Omental fat pad (tissue), 4 donors: ENCODE data around the gene JPH3. TPM values are rescaled to one million over a fixed set of nuclear protein-coding genes. Genes with fewer than 3 reads are reported as not detected.
"Not testable (repeated sequence)": the region's sequence is repeated elsewhere in the genome, so short reads cannot be mapped to it uniquely, and the experiment has no call there.

Experiments used
- ATAC-seq: fragments of 150-250 bp; one replicate; pipeline ENCODE4 v1.9.1; 2016; ENCODE audit warnings: mild to moderate bottlenecking, moderate library complexity; ENCODE audit not compliant: low FRiP score
- DNase-seq: peaks from one replicate; pipeline ENCODE4 v3.0.0-alpha.2; 2019; ENCODE audit warnings: low spot score
- total RNA-seq, 4 donors: library from RNA; depleted of rRNA; stranded (reverse); fragments of >200 nt; gene quantifications; one replicate each; pipeline ENCODE4 v1.1.0, GENCODE V29; 2016
- TF ChIP-seq, protein P1 (sequence below), 3 donors: fragments of 450-650 bp; IDR thresholded peaks; one replicate each; pipeline ENCODE4 v1.5.1; 2016 to 2017; ENCODE audit warnings: antibody characterized with exemption in 3 of 3, mild to moderate bottlenecking in 3 of 3, moderate library complexity in 2 of 3

Gene JPH3
- total RNA-seq, 4 donors from 2014 or later = 0.32 TPM; not detected in 3

DNA sequence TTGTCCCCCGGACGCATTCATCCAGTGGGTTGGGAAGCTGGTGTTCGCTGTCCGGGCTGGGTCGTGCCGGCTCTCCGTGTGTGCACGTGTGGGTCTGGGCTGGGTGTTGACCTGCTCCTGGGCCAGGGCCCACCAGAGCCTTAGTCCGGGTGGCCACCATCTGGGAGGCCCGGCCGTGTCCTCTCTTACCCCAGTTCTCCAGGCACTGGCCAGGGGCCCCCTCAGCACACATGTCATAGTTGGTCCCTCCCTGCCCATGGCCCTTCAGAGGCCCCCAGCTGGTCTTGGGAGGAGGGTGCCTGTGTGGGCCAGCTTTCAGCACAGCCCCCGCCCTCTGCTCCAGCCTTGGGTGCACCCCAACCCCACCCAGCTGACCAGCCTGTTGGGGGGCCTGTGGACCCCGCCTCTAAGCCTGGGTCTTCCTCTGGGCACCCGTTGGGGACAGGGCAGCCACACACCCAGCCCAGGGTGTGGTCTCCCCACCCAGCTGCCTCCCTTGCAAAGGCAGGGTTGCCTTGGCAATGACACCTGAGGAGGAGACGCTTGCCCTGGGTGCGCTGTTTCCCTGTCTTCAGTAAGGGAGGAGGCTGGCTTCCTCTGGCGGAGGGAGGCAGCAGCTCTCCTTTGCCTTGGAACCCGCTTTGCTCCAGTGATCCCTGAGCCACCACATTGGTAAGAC, 77.4 kb downstream of the JPH3 start:
- DNase-seq (no peak), ATAC-seq (no peak)
- TF ChIP-seq, protein P1, sequence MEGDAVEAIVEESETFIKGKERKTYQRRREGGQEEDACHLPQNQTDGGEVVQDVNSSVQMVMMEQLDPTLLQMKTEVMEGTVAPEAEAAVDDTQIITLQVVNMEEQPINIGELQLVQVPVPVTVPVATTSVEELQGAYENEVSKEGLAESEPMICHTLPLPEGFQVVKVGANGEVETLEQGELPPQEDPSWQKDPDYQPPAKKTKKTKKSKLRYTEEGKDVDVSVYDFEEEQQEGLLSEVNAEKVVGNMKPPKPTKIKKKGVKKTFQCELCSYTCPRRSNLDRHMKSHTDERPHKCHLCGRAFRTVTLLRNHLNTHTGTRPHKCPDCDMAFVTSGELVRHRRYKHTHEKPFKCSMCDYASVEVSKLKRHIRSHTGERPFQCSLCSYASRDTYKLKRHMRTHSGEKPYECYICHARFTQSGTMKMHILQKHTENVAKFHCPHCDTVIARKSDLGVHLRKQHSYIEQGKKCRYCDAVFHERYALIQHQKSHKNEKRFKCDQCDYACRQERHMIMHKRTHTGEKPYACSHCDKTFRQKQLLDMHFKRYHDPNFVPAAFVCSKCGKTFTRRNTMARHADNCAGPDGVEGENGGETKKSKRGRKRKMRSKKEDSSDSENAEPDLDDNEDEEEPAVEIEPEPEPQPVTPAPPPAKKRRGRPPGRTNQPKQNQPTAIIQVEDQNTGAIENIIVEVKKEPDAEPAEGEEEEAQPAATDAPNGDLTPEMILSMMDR (IDR thresholded peaks at IDR 0.05) = no peak

DNA sequence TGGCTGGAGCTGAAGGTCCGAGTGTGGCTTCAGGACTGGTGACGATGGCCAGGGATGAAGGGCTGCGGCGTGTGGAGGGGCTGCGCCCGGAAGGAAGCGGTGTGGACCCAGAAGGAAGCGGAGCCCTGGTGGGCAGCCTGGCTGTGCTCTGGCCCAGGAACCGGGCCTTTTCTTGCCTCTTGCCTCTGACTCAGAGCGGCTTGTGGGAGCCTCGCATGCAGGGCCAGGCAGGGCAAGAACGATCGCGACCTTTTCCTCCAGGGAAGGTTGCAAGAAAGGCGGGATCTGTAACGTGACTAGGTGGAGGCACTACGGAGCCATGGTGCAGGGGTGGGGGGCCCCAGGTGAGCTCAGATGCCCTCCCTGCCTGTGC, 78.0 kb downstream of the JPH3 start:
- no peak for DNase-seq
- TF ChIP-seq, protein P1 (IDR thresholded peaks at IDR 0.05) = no peak
- ATAC-seq = no peak

DNA sequence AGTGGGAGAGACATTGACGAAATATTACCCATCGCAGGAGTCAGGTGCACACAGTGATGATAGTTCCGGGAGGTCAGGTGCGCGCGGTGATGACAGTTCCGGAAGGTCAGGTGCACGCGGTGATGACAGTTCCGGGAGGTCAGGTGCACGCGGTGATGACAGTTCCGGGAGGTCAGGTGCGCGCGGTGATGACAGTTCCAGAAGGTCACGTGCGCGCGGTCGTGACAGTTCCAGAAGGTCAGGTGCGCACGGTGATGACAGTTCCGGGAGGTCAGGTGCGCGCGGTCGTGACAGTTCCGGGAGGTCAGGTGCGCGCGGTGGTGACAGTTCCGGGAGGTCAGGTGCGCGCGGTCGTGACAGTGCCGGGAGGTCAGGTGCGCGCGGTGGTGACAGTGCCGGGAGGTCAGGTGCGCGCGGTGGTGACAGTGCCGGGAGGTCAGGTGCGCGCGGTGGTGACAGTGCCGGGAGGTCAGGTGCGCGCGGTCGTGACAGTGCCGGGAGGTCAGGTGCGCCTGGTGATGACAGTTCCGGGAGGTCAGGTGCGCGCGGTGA, 78.8 kb downstream of the JPH3 start:
- ATAC-seq, DNase-seq: not testable (repeated sequence)

DNA sequence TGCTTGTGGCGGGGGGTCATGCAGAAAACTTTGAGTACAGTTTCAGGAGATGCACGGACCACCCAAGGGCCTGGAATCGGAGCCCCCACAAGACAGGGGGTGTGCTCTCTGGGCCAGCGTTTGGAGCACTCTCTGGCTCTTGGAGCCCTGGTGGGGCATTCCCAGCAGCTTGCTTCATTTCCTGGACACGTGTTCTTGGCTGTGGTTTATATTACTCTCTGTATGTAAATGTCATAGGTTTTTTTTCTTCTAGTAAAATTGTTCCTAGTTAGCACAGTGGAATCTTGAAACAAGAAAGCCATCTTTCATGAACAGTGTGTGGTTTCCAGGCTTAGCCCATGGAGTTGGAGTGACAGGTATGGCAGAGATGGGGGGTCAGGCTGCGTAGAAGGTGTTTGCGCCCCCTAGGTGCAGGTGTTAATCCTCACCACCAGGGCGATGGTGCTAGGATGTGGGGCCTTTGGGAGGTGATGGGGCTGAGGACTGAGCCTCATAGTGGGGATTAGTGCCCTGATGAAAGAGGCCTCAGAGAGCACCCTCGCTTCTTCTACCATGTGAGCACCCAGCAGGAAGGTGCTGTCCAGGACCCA, 79.8 kb downstream of the JPH3 start:
- TF ChIP-seq, protein P1 (IDR thresholded peaks at IDR 0.05) = no peak
- ATAC-seq = no peak
- DNase-seq = no peak

DNA sequence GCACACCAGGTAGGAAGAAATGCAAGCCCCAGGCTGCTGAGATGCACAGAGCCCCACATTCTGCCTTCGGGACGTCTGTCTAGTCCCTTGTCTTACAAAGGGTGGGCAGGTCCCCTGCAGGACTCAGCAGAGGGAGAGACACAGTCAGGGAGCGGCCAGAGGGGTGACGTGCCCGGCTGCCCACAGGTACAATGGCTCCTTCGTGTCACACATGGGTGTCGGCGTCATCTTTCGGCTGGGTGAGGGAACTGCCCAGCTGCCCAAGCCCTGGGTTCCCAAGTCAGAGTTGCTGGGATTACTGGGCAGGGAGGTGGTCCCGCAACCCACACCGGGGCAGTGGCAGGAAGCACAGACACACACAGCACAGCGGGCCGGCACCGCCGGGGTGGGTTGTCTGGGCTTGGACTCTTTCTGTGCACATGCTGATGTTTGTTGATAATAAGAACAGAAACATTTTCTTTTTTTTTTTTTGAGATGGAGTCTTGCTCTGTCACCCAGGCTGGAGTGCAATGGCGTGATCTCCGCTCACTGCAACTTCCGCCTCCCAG, 80.6 kb downstream of the JPH3 start:
- TF ChIP-seq, protein P1 (IDR thresholded peaks at IDR 0.05) = no peak
- no peak for DNase-seq
- no peak for ATAC-seq

DNA sequence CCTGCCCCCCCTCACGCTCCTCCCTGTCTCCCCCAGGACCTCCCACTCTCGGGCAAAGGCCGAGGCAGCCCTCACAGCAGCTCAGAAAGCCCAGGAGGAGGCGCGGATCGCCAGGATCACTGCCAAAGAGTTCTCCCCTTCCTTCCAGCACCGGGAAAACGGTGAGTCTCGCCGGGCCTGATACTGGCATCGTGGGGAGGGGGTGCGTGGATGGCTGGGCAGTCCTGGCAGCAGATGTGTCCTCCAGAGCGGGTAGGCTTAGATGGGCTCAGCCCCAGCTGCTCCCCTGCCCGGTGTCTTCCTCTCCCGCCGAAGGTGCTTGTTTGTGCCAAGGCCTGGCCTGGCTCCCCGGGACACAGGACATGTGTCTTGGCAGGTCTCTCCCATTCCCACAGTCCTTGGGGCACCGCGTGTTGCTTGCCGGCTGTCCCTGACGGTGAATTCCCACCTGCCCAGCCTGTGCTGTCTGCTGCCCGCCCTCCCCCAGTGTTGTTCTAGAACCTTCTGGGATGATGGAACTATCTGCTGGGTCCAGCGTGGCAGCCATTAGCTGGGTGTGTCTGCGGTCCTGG, 81.9 kb downstream of the JPH3 start:
- DNase-seq (no peak), ATAC-seq (no peak)
- TF ChIP-seq, protein P1 (IDR thresholded peaks at IDR 0.05) = no peak

DNA sequence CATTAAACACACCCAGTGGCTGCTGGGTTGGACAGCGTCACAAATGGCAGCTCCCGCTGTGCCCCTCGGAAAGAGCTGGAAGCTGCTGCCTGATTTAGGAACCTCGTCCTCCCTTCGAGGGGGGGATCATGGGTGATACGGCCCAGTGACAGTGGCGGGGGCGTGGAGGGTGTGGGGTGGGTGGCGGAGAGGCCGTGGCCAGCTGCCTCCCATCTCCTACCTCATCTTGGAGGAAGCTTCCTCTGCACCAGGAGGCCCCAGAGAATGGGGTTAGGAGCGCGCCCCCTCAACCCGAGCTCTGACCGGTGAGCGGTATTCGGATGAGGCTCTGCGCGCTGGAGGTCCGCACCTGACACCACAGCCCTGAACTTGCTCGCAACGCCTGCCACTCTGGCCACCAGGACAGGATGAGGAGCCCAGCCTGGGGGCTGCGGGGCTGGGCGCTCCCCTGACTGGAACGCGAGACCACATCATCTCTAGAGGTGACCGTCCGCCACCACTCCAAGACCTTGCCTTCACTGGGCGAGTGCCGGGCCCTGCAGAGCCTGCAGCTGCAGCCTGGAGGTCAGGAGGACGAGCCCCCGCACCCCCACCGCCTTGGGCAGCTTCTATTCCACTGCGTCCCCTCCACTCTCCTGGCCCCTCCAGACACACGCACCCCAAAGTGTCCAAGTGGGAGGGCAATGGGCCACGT, 82.5 kb downstream of the JPH3 start:
- TF ChIP-seq, protein P1 (IDR thresholded peaks at IDR 0.05) = no peak
- ATAC-seq (no peak), DNase-seq (no peak)
